Dendritic cell treated with granulocyte-macrophage colony-stimulating factor and Interleukin-4, amounts not matched to agents 40 ng/mL and 50 ng/mL, for 4 days (primary cell): Measurements from ENCODE around the gene KDM4F.
"Not testable (repeated sequence)": the region's sequence is repeated elsewhere in the genome, so short reads cannot be mapped to it uniquely, and the experiment has no call there.

Experiments used
- H3K27ac Mint-ChIP-seq: one replicate; pipeline ENCODE4 v1.8.0; 2022; ENCODE audit warnings: mild to moderate bottlenecking, mixed read lengths
- H3K27me3 Mint-ChIP-seq: one replicate; pipeline ENCODE4 v1.8.0; 2022; ENCODE audit warnings: mild to moderate bottlenecking, mixed read lengths
- H3K36me3 Mint-ChIP-seq: one replicate; pipeline ENCODE4 v1.8.0; 2022; ENCODE audit warnings: low read depth, mixed read lengths
- H3K4me1 Mint-ChIP-seq: one replicate; pipeline ENCODE4 v1.8.0; 2022; ENCODE audit warnings: low read depth, mixed read lengths
- H3K4me3 Mint-ChIP-seq: one replicate; pipeline ENCODE4 v1.8.0; 2022; ENCODE audit warnings: mild to moderate bottlenecking, moderate library complexity, mixed read lengths
- H3K9me3 Mint-ChIP-seq: one replicate; pipeline ENCODE4 v1.8.0; 2022; ENCODE audit warnings: mixed read lengths
- intact Hi-C: fragments of 100-400 bp; cut with micrococcal nuclease; formaldehyde crosslinking; loops from one replicate; pipeline ENCODE4 v1.15.0; 2022

The KDM4F gene

DNA sequence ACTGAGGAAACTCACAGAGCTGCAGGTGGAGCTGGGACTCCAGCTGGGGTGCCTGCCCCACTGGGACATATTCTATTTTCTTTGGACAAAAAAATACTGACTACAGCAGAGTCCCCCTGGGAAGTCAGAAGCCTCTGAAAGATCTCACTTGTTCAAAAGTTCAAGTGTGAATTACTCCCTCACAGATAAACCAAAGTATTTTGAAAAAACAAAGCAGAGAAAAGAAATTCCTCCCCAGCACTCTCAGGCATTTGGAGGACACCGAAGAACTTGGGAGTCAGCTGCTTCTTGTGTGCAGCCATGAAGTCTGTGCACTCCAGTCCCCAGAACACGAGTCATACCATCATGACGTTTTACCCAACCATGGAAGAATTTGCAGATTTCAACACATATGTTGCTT lies at the start of gene KDM4F:
Gene KDM4F (plus strand): TSS at position 301 of the 400 bp plus-strand sequence.
- intact Hi-C loops, H3K27ac Mint-ChIP-seq, H3K4me3 Mint-ChIP-seq, H3K9me3 Mint-ChIP-seq, H3K36me3 Mint-ChIP-seq, H3K4me1 Mint-ChIP-seq, H3K27me3 Mint-ChIP-seq: not testable (repeated sequence)

DNA sequence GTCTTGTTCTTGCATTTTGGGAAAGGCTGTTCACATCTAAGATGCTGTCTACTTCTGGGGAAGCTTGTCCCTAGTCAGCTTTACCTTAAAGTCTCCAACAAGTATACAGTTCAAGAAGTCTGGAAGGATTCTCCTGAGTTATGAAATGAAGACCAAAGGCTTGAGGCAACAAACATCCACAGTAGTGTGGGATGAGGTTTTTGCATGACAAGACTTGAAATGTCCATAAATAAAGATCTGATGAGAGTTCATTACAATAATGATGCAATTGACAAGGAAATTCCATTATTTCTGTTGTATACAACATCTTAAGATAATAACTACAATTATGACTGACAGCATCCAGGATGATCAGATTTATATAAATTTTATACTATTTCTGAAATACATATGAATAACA lies 45.5 kb upstream of the KDM4F start:
- Mint-ChIP-seq H3K4me1 (no peaks in the 10 kb centered on the region), H3K9me3 (peaks cover 9% of the 10 kb centered on the region), H3K4me3 (no peak overlapping the region), H3K27me3 (peaks cover 5% of the 10 kb centered on the region), H3K27ac (no peak overlapping the region), H3K36me3 (no peaks in the 10 kb centered on the region)
- intact Hi-C loops: no loop called here

DNA sequence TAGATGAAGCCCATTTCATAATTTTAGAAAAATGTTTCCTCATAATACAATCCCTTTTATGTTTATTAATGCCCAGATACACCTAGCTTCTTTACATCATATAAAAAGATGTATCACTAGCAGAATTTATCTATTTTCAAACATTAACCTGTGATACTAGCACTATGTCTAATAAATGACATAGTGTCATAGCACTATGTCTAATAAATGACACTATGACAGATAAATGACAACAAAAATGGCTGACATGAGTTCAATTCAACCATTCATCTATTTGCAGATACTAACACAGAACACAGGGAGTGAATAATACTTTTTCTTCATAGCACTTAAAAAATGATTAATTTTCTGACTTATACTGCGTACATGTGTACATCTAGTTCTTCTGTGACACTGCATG lies 43.6 kb upstream of the KDM4F start:
- Mint-ChIP-seq H3K27me3 (peaks cover 5% of the 10 kb centered on the region), H3K4me1 (no peaks in the 10 kb centered on the region), H3K36me3 (no peaks in the 10 kb centered on the region), H3K4me3 (no peak overlapping the region), H3K27ac (no peak overlapping the region), H3K9me3 (no peaks in the 10 kb centered on the region)
- intact Hi-C loops: no loop called here

DNA sequence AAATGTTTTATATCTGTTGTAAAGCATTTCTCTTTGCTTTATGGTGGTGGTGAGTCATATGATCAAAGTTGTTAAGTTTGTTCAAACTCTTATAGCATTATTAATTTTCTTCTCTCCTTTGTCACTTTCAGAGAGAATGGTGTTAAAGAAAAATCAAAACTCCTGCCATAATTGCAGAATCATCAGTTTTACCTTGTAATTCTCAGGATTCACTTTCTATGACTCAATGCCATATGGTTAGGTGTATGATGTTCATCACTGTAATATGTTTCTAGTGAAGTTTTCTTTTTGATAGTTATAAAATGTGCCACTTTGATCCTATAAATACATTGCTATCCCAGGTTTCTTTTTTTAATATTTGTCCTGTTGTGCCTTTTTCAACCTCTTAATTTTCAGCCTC lies 37.8 kb upstream of the KDM4F start:
- H3K4me1 Mint-ChIP-seq: no peaks in the 10 kb centered on the region
- no peak overlapping the region for H3K4me3 Mint-ChIP-seq
- intact Hi-C loops: no loop called here
- no peaks in the 10 kb centered on the region for H3K36me3 Mint-ChIP-seq
- no peaks in the 10 kb centered on the region for H3K9me3 Mint-ChIP-seq
- peaks cover 7% of the 10 kb centered on the region for H3K27me3 Mint-ChIP-seq
- no peak overlapping the region for H3K27ac Mint-ChIP-seq

DNA sequence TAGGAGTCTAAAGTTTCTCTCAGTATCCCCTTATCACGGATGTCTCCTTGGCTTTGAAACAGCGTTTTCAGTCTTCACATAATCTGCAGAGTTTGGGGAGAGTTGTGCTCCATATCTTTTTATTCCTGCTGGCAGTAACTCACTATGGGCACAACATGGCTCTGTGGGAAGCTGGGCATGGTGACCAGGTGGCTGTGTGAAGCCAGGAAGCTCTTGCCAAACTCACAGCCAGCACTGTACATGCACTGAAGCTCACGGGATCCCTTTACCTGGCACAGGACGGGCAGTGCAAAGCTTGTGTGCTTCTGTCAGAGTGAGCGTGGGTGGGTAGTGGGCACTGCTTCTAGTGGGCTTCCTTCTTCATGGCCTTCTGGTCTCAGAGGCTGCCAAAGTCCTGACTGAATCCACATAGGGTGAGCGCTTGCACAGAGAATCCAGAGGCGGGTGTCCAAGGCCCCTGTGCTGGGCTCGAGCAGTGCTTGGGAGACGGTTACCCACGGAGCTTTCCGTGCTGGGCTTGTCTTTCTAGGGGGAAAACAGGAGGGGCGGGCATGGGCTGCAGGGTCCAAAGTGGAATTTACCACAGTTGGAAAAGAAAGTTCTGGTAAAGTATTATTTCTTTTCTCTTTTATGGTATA lies 34.9 kb upstream of the KDM4F start:
- Mint-ChIP-seq H3K27me3 (peaks cover 5% of the 10 kb centered on the region), H3K4me3 (no peak overlapping the region), H3K27ac (no peak overlapping the region), H3K36me3 (no peaks in the 10 kb centered on the region), H3K9me3 (no peaks in the 10 kb centered on the region), H3K4me1 (no peaks in the 10 kb centered on the region)
- intact Hi-C loops: no loop called here

DNA sequence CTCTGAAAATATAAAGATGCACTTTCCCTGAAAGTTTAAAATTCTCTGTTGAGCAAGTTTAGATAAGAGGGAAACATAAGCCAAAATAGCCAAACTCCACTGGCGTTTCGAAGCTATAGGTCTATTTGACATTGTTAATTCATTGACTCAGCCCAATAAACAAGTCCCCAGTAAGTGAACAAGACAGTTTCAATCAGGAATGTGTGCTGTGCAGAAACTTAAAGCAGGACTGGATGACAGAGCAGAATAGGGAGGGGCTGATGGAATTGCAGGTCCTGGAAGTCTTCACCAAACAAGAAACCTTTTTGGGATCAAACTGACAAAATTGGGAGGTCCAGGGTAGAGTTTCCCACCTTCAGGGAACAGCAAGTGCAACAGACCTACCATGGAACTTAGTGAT lies 33.1 kb upstream of the KDM4F start:
- Mint-ChIP-seq H3K4me1 (no peaks in the 10 kb centered on the region), H3K36me3 (no peaks in the 10 kb centered on the region), H3K4me3 (no peak overlapping the region), H3K27me3 (peaks cover 5% of the 10 kb centered on the region), H3K9me3 (no peaks in the 10 kb centered on the region), H3K27ac (no peak overlapping the region)
- intact Hi-C loops: no loop called here

DNA sequence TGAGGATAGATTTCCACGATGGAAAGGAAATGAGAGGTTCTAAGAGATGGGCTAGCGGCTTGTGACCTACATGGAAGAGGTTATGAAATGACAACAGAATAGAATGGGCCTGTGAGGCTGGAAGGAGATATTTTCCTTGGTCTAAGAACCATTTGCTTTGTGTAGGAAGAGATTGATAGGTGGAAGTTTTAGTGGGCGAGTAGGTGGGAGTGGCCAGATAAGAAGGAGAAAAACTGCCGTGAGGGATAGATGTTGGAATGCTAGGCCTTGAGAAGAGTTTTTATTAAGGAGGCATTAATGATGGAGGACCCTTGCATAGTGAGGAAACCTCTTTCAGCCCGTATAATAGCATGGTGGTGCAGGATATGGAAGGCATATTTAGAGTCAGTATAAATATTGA lies 27.8 kb upstream of the KDM4F start:
- H3K9me3 Mint-ChIP-seq, H3K27me3 Mint-ChIP-seq, H3K4me3 Mint-ChIP-seq, intact Hi-C loops, H3K36me3 Mint-ChIP-seq, H3K27ac Mint-ChIP-seq, H3K4me1 Mint-ChIP-seq: not testable (repeated sequence)

DNA sequence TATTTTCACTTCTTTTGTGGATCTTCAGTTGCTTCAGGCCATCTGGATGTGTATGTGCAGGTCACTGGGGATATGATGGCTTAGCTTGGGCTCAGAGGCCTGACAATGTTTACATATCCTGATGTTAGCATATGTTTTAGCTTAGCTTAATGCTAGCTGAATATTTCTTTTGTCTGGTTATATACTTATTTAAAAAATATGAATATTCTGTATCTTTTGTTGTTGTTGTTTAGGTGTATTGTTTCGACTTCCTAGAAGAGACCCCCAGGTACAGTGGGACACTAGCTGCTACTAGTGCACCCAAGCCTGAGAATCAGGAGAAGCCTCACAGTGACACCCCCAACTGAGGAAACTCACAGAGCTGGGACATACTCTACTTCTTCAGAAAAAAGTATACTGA lies 24.3 kb upstream of the KDM4F start, which contains the start of gene KDM4E:
Gene KDM4E (plus strand): TSS at position 301 of the 400 bp plus-strand sequence. CDS start 300 bp downstream, outside the sequence.
- Mint-ChIP-seq H3K4me3 (no peak within 1 kb of the TSS), H3K9me3 (no peaks in the 10 kb centered on the region), H3K27ac (no peak within 1 kb of the TSS), H3K4me1 (no peaks in the 10 kb centered on the region), H3K36me3 (no peaks in the 10 kb centered on the region), H3K27me3 (no peaks in the 10 kb centered on the region)
- intact Hi-C loops: no loop called here

DNA sequence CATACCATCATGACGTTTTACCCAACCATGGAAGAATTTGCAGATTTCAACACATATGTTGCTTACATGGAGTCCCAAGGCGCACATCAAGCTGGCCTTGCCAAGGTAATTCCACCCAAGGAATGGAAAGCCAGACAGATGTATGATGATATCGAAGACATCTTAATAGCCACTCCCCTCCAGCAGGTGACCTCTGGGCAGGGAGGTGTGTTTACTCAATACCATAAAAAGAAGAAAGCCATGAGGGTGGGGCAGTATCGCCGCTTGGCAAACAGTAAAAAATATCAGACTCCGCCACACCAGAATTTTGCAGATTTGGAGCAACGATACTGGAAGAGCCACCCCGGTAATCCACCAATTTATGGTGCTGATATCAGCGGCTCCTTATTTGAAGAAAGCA lies 23.6 kb upstream of the KDM4F start:
- H3K36me3 Mint-ChIP-seq, H3K4me1 Mint-ChIP-seq, H3K4me3 Mint-ChIP-seq, H3K27ac Mint-ChIP-seq, H3K27me3 Mint-ChIP-seq, H3K9me3 Mint-ChIP-seq, intact Hi-C loops: not testable (repeated sequence)

DNA sequence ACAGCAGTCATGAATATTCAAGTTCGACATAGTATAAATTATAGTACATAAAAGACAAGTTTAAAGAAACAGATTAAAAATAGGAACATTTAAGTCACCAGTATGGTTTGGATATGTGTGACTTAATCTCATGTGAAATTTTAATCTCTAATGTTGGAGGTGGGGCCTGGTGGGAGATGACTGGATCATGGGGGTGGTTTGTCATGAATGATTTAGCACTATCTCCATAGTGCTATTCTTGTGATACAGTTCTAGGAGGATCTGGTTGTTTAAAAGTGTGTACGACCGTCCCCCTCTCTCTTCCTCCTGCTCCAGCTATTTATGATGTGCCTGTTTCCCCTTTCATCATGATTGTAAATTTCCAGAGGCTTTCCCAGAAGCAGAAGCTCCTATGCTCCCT lies 20.9 kb upstream of the KDM4F start:
- Mint-ChIP-seq H3K4me3 (no peak overlapping the region), H3K27ac (no peak overlapping the region), H3K27me3 (peaks cover 2% of the 10 kb centered on the region), H3K36me3 (no peaks in the 10 kb centered on the region), H3K4me1 (no peaks in the 10 kb centered on the region), H3K9me3 (no peaks in the 10 kb centered on the region)
- intact Hi-C loops: no loop called here

DNA sequence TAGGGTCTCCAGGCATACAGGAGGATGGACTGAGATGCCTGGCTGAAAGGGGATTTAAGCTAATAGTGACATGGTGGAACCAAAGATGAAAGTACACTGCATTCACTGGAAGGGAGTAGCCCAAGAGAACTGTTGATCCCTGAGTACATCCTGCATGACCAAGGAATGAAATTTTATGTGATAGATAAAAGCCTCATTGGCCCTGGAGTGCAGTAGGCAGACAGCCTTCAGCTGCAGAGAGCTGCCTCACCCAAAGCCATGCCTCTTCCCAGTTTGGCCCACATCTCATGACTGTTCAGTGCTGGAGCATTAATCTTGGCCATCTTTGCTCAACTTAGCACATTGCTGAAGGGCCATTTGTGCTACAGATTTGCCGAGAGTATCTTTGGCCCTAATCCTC lies 16.2 kb upstream of the KDM4F start:
- intact Hi-C loops: no loop called here
- Mint-ChIP-seq H3K27me3 (peaks cover 20% of the 10 kb centered on the region), H3K9me3 (no peaks in the 10 kb centered on the region), H3K4me3 (no peak overlapping the region), H3K36me3 (no peaks in the 10 kb centered on the region), H3K4me1 (no peaks in the 10 kb centered on the region), H3K27ac (no peak overlapping the region)

DNA sequence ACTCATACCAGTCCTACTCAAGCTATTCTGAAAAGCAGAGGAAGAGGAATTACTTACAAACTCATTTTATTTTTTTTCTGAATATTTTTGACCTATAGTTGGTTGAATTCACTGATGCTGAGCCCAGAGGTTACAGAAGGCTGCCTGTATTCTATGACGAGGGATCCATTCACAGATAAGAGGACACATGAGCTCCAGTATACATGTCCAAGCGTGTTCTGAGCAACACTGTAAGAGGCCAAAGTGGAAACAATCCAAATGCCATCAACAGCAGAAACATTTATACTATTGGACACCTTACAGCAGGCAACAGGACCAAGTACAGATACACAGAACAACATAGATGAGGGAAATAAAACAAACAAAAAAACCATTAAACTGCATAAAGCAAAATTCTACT lies 13.9 kb upstream of the KDM4F start:
- Mint-ChIP-seq H3K36me3 (no peaks in the 10 kb centered on the region), H3K4me1 (no peaks in the 10 kb centered on the region), H3K27ac (no peak overlapping the region), H3K27me3 (peaks cover 28% of the 10 kb centered on the region), H3K4me3 (no peak overlapping the region), H3K9me3 (no peaks in the 10 kb centered on the region)
- intact Hi-C loops: no loop called here

DNA sequence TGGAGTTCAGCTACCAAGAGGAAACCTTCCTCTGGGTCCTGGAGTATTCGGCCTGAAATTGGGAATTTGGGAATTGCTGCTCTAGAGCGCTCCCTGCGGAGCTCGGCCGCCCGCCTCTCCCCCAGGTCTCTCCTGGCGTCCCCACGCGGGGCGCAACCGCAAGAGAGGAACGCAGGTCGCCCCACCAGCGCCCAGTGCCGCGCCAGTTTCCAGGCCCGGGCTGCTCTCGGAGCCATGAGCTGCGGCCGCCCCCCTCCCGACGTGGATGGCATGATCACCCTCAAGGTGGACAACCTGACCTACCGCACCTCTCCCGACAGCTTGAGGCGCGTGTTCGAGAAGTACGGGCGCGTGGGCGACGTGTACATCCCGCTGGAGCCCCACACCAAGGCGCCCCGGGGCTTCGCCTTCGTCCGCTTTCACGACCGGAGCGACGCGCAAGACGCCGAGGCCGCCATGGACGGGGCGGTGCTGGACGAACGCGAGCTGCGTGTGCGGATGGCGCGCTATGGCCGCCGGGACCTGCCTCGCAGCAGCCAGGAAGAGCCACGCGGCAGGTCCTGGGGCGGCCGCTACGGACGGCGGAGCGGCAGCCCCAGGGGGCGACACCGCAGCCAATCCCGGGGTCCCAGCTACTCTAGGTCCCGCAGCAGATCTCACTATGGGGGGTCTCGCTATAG lies 11.7 kb upstream of the KDM4F start:
- intact Hi-C loops, H3K4me1 Mint-ChIP-seq, H3K9me3 Mint-ChIP-seq, H3K36me3 Mint-ChIP-seq, H3K27ac Mint-ChIP-seq: not testable (repeated sequence)
- Mint-ChIP-seq H3K4me3 (peak overlapping the region; percentile 54), H3K27me3 (peaks cover 26% of the 10 kb centered on the region)

DNA sequence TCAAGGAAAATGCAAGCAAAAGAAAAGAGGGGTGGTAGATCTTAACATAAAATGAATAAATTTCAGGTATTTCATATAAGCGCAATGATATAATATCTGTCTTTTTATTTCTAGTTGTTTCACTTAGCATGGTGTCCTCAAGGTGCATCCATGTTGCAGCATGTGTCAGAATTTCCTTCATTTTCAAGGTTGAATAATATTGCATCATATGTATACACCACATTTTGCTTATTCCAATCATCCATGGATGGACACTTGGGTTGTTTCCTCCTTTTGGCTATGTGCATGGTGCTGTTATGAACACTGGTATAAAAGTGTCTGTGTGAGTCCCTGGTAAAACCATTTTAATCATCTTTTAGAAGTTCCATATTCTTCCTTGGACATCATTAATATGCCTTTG lies 7.0 kb upstream of the KDM4F start:
- Mint-ChIP-seq H3K4me3 (no peak overlapping the region), H3K27me3 (peaks cover 27% of the 10 kb centered on the region), H3K4me1 (no peaks in the 10 kb centered on the region), H3K9me3 (no peaks in the 10 kb centered on the region), H3K36me3 (no peaks in the 10 kb centered on the region), H3K27ac (no peak overlapping the region)
- intact Hi-C loops: no loop called here

DNA sequence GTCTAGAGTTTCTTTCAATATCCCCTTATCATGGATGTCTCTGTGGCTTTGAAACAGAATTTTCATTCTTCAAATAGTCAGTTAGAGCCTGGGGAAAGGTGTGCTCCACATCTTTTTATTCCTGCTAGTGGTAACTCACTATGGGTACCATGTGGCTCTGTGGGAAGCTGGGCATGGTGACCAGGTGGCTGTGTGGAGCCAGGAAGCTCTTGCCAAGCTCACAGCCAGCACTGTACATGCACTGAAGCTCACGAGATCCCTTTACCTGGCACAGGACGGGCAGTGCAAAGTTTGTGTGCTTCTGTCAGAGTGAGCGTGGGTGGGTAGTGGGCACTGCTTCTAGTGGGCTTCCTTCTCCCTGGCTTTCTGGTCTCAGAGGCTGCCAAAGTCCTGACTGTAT lies 6.3 kb upstream of the KDM4F start:
- Mint-ChIP-seq H3K4me3 (no peak overlapping the region), H3K36me3 (no peaks in the 10 kb centered on the region), H3K27me3 (peaks cover 21% of the 10 kb centered on the region), H3K27ac (no peak overlapping the region), H3K9me3 (no peaks in the 10 kb centered on the region), H3K4me1 (no peaks in the 10 kb centered on the region)
- intact Hi-C loops: no loop called here
